IPS-NIHi7 (cell line): ENCODE results near the gene PPDPF.
"Not testable (repeated sequence)": the region's sequence is repeated elsewhere in the genome, so short reads cannot be mapped to it uniquely, and the experiment has no call there.

Experiments used
- DNase-seq: peaks from one replicate; pipeline ENCODE4 v3.0.0; 2012; ENCODE audit warnings: mixed read lengths; ENCODE audit errors: extremely low spot score

The PPDPF gene

DNA sequence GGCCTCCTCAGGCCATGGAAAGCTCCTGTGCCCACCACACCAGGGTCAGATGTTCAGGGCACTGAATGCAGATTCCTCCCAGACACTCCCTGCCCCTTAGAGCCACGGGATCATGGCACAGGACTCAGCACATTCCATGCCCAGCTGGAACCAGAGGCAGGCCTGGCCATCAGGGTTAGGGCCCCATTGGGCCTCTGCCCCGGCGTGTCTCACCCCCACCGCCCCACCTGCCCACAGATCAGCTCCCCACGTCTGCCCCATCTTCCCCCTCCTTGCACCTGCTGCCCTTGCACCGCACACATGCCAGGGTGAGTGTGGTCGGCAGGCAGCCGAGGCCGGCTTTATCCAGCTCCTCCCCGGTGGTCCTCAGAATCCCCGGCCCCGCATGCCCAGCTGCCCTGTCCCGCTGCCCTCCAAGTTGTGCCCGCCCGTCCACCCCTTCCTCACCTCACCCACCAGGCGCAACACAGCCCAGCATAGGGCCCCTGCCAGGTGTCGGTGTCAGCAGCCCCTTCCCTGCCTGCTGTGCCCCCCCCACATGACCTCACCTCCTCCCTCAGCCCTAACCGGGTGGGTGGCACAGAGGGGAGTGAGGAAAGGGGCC is 29.2 kb downstream of the PPDPF start:
- no peak for DNase-seq

- DNase-seq = no peak
These were observed 30.5 kb downstream of the PPDPF start for GRCh38 chr20:63551068-63551467.

GRCh38 chr20:63552481-63553249 is 32.1 kb downstream of the PPDPF start:
- no peak for DNase-seq

DNA sequence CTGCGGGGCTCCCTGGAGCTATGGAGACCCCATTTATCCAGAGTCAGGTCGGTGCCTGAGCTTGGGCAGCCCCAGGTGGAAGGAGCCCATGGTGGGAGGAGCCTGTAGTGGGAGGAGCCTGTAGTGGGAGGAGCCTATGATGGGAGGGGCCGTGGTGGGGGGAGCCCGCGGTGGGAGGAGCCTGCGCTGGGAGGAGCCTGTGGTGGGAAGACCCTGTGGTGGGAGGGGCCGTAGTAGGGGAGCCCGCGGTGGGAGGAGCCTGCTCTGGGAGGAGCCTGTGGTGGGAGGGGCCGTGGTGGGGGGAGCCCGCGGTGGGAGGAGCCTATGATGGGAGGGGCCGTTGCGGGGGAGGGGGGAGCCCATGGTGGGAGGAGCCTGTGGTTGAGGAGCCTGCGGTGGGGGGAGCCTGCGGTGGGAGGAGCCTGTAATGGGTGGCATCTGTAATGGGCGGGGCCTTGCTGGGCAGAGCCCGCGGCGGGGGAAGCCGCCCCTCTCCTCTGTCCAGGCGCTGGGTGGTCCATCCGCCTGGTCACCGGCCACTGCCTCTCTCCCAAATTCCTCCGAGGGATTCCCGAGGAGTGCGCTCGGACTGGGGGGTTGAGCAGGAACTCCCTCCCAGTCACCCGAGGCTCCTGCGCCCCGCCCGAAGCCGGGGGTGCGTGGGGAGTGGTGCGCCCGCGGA is 32.8 kb downstream of the PPDPF start:
- peak; percentile 93 for DNase-seq

GRCh38 chr20:63553933-63554290 is 33.3 kb downstream of the PPDPF start, which contains the start of gene FNDC11:
Gene FNDC11, plus strand, starts transcription at chr20:63554159. Its CDS starts 1,505 bp downstream, at chr20:63555664.
- peak; percentile 67 for DNase-seq

- DNase-seq = no peak
These were observed 34.1 kb downstream of the PPDPF start for GRCh38 chr20:63554361-63555278.

GRCh38 chr20:63555661-63556381 is 35.3 kb downstream of the PPDPF start:
- no peak for DNase-seq

DNA sequence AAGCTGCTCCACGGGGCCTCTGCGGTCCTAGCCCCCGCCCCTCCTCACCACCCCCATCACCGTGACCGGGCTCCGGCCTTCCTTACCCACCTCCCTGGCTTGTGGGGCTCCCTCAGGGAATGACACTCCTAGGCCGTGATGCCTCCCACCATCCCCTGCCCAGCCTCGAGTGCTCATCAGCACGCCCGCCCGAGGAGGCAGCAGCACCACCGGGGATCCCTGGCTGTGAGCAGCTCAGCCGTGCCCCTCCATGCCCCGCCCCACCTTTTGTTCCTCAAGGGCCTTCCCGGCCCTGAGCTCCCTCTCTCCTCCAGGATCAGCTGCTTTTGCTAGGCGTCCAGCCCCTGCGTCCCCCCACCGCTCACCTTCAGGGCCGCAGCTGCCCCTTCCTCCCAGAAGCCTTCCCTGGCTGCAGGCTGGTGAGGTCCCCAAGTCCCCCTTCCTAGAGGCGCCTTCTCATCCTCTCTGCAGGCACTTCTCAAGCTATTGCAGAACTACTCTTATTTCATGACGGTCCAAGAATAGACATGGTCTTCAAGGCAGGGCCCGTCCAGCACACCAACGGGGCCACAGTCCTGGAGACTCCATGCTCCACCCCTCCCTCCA is 36.4 kb downstream of the PPDPF start:
- DNase-seq = peak; percentile 43

DNA sequence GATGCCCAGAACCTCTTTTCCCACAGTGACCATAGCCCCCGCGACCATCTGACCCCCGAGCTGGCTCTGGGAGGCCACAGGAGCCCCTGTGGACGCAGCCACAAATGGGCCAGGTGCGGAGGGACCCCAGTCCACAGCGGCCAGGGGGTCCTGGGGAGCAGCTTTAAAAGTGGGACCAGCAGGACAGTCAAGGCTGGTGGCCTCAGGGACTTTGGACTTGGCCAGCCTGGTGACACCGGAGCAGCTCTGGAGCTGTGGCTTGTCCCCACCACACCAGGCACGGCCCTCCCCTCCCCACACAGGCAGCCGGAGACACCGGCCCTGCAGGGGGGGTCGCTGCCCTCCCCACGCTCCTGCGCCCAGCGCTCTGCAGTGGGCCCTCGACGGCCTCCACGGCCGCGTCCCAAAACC is 36.9 kb downstream of the PPDPF start:
- DNase-seq = no peak

DNA sequence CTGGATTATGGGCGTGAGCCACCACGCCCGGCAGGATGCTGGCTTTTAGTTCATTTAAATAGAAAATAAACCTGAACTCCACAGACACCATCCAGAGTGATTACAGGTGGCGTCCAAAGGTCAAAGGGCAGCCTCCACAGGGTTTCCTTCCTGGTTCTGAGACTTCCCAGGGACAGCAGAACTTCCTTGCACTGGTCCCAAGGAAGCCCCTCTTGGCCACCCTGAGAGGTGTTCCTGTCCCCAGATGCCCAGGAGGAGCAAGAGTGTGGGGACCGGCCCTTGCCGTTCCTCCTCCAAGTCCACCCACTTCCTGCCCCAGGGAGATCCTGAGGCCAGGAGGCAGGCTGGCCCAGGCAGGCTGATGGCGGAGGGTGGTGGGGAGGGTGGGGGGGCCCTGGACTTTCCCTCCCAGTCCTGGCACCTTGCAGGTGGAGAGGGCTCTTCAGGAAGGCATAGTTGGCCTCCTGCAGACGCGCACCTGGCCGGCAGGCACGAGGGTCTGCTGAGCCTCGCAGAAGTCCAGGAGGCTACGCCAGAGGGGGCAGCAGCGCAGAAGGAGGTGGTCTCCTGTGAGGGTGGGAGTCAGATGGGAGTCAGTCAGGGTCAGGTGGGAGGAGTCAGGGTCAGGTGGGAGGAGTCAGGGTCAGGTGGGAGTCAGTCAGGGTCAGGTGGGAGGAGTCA is 38.4 kb downstream of the PPDPF start:
- no peak for DNase-seq

DNA sequence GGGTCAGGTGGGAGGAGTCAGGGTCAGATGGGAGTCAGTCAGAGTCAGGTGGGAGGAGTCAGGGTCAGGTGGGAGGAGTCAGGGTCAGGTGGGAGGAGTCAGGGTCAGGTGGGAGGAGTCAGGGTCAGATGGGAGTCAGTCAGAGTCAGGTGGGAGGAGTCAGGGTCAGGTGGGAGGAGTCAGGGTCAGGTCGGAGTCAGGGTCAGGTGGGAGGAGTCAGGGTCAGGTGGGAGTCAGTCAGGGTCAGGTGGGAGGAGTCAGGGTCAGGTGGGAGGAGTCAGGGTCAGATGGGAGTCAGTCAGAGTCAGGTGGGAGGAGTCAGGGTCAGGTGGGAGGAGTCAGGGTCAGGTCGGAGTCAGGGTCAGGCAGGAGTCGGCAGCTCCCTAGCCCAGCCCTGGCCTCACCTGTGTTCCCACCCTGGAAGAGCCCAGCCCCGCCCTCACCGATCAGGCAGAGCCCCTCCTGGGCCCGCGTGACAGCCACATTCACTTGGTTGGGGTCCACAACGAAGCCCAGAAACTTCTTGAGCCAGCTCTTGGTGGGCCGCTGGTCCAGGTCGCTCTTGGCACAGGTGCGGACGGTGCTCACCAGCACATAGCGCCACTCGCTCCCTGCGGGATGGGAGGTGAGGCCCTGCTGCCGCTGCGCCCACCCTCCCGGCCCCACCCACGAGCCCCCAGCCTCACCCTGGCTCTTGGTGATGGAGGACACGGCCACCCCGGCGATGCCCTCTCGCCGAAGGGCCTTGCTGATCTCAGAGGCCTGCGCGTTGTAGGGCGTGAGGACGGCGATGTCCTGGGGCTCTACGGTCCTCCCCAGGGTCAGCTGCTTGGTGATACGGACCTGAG is 39.1 kb downstream of the PPDPF start:
- DNase-seq = not testable (repeated sequence)

GRCh38 chr20:63560333-63560805 is 39.8 kb downstream of the PPDPF start:
- no peak for DNase-seq

GRCh38 chr20:63560856-63561609 is 40.5 kb downstream of the PPDPF start:
- no peak for DNase-seq

DNA sequence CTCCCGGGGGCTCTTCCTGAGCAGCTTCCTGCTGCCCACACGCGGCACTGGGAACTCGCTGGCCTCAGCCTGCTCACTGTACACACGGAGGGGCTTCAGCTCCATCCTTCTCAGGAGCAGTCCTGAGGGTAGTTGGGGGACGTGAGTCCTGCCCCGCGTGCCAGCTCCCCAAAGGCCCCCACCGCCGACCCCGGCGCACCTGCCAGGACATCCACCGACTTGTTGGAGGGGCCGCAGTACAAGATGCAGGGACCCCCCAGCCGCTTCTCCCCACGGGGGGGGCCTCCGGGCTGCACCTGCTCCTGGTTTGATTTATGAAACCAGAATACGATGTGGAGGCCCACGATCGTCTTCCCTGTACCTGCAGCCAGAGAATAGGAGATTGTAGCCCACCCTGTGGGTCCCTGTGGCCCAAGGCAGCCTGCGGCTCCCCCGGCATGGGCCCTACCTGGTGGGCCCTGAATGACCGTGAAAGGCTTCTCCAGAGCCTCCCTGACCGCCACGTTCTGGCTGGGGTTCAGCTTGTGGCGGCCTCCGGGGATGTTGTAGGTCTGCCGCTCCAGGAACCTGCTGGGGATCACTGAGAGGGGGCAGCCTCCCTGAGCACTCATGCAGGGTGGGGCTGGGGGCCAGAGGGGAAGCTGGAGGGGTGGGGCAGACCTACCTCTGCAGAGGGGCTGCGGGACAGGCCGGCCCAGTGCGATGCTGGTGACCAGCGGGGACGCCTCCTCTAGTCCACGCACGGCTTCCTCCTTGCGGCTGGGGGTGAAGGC is 41.2 kb downstream of the PPDPF start:
- DNase-seq = no peak

GRCh38 chr20:63562461-63563224 is 42.1 kb downstream of the PPDPF start:
- no peak for DNase-seq

- no peak for DNase-seq
These were observed 42.8 kb downstream of the PPDPF start for GRCh38 chr20:63563225-63563935.
